Activated gamma-delta T cell treated with Interleukin-2 at 50 U/mL for 16 hours (primary cell): ENCODE measurements around the gene S1PR4.
A peak's percentile ranks its signal among the peaks of the same experiment; 100 is the strongest.

Source experiments
- DNase-seq: peaks from one replicate; pipeline ENCODE4 v3.0.0-alpha.2; 2020

The S1PR4 gene, protein sequence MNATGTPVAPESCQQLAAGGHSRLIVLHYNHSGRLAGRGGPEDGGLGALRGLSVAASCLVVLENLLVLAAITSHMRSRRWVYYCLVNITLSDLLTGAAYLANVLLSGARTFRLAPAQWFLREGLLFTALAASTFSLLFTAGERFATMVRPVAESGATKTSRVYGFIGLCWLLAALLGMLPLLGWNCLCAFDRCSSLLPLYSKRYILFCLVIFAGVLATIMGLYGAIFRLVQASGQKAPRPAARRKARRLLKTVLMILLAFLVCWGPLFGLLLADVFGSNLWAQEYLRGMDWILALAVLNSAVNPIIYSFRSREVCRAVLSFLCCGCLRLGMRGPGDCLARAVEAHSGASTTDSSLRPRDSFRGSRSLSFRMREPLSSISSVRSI

DNA sequence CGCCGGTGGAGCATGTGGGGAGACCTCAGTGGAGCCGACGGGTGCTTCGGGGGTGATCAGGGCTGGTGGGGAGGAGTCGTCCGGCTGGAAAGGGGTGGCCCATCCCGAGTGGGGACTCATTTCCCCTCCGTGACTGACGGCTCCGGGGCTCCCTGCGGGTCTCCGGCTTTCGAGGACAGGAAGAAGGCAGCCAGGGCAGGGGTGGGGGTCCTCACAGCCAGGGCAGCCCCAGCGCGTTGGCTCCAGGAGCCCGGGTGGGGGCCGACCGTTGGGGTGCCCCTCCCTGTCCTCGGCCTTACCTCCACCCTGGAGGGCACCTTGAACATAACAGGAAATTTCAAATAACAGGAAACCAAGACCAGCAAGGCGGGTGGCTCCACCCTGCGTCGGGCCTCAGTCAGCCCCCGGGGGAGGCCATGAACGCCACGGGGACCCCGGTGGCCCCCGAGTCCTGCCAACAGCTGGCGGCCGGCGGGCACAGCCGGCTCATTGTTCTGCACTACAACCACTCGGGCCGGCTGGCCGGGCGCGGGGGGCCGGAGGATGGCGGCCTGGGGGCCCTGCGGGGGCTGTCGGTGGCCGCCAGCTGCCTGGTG, at the start of gene S1PR4:
TSS of gene S1PR4 (plus strand) at position 393 of the 596 bp plus-strand sequence. CDS start at position 417, 24 bp downstream.
- peak; percentile 81 for DNase-seq

DNA sequence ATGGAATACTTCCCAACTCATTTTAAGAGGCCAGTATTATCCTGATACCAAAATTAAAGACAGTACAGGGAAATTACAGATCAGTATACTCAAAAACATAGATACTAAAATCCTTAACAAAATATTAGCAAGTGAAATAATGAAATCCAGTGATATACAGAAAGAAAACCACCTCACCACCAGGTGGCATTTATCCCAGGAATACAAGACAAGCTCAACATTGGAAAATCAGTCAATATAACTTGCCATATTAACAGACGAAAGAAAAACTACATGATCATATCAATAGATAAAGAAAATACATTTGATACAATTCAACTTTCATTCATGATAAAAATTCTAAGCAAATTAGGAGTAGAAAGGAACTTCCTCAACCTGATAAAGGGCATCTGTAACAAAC, 49.5 kb upstream of the S1PR4 start:
- DNase-seq: no peak

DNA sequence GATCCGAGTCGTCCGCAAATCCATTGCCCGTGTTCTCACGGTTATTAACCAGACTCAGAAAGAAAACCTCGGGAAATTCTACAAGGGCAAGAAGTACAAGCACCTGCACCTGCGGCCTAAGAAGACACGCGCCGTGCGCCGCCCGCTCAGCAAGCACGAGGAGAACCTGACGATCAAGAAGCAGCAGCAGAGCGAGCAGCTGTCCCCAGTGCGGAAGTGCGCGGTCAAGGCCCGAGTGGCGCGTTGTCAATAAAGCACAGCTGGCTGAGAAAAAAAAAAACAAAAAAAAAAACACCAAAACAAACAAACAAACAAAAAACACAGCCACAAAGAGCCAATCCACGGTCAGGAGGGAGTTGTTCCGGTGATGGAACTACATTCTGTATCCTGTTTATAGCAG, 47.4 kb upstream of the S1PR4 start:
- DNase-seq: no peak

DNA sequence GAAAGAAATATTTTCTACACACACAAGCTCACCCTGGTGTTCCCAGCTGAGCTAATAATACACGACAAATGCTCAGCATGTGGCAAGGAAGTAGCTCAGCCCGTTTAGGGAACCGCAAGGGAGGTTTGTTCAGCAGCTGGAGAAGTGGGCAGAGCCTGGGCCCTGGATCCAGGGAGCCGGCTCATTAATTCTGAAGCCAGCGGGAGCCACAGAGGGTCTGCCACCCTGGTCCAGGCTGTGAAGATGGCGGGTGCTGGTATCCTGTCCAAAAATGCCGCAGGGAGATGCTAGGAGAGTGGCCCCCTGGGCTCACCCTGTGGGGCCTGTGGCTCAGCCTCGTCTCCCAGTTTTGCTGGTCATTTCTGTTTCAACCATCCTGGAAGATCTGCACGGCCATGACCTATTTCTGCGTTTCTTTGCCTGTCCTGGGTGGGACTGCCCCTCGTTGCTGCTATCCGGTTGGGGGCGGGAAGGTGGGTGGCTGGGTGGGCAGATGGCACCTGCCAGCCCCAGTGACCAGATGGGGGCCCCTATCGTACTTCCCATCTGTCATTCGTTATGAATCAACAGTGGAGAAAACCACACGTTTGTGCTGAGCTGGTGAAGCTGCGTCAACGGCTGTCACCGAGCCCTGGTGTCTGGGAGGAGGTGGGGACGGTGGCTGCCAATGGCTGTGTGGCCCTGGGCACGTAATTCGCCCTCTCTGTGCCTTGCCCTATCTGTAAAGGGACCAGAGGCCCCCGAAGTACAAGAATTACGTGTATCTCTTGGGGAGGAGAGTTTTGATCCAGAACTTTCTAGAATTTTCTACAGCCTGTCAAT, 45.4 kb upstream of the S1PR4 start:
- DNase-seq: peak; percentile 70

DNA sequence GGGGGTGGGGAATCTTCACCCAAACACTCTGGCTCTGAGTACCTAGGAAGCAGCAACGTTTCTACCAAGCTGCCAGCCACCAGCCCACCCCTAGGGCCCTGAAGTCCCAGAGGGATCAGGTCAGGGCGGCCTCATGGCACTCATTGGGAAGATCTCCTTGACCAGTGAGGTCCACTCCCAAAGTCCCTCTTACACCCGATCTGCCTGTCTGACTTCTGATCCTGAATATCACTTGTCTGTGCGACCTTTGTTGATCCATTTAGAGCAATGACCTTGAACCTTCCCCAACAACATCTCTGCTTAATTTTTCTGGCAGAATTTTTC, 44.8 kb upstream of the S1PR4 start:
- DNase-seq: no peak

DNA sequence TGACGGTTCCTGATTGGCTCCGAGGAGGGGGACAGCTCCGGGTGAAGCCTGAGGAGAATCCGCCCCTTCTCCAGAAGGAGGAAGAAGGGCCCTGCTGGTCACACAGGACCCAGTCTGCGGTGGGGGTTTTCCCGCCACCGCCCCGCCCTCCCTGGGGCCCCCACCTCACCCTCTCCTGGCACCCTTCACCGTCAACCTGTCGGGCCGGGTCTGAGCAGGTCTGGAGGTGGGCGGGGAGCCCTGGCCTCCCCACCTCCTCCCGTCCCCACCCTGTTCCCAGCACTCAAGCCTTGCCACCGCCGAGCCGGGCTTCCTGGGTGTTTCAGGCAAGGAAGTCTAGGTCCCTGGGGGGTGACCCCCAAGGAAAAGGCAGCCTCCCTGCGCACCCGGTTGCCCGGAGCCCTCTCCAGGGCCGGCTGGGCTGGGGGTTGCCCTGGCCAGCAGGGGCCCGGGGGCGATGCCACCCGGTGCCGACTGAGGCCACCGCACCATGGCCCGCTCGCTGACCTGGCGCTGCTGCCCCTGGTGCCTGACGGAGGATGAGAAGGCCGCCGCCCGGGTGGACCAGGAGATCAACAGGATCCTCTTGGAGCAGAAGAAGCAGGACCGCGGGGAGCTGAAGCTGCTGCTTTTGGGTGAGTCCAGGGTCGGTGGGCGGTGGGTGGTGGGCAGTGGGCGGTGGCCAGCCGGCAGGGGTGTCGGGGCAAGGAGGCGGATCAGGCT, 42.4 kb upstream of the S1PR4 start, which contains the start of gene GNA15:
TSS of gene GNA15 (plus strand) at position 73 of the 723 bp plus-strand sequence. CDS start at position 491, 418 bp downstream.
- no peak for DNase-seq

DNA sequence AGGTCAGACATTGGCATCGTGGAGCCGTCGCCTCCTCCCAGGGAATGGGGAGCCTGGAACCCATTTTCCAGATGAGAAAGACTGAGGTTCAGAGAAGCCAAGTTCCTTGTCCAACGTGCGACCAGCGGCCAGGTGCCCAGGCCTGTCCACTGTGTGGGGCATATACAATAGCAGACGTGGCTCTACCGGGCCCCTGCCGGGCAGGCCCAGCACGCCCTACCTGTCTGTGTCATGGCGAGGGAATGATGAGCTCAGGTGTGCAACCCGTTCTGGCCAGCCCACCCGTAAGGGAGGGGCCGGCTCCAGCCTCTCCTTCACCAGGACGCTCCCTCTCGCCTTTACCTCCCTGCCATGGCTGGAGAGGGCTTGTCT, 41.9 kb upstream of the S1PR4 start:
- DNase-seq: no peak

DNA sequence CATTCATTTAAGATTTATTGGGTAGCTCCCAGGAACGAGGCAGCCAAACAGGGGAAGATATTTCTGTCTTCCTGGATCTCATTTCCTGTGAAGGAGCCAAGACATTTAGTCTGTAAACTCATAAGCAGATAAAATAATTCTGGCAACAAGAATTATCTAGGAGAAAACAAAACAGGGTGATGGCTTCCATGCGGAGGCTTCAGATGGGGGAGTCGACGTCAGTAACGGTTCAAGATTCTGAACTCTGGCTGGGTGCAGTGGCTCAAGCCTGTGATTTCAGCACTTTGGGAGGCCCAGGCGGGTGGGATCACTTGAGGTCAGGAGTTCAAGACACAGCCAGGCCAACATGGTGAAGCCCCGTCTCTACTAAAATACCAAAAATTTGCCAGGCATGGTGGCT, 41.5 kb upstream of the S1PR4 start:
- DNase-seq: no peak

DNA sequence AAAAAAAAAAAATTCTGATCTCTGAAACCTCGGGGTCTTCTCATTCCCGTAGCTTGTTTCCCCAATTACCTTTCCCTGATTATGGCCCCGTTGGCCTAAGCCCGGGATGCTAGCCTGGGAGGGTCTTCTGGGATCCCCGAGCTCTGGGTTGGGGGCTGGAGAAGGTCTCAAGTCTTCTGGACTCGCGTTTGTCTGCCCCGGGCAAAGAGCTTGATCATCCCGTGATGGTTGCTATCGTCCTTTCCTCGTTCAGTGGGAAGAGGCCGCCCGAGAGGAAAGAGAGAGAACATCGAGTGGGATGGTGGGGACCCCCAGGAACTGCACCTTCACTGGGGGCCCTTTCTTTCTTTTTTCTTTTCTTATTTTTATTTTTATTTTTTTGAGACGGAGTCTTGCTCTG, 40.3 kb upstream of the S1PR4 start:
- no peak for DNase-seq

DNA sequence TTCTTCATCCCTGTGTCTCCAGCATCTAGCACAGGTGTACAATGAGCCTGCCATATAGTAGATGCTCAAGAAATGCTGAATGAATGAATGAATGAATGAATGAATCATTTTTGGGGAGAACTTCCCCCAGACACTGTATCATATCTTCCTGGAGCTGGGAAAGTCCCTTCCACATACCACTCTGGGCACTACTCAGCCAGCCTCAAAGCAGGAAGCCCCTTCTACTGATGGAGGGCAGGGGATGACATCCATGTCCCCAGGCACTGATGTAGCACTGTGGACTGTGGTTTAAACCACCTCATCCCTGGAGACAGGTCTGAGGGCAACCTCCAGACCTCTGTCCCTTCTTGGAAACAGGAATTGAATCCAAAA, 37.9 kb upstream of the S1PR4 start:
- no peak for DNase-seq

DNA sequence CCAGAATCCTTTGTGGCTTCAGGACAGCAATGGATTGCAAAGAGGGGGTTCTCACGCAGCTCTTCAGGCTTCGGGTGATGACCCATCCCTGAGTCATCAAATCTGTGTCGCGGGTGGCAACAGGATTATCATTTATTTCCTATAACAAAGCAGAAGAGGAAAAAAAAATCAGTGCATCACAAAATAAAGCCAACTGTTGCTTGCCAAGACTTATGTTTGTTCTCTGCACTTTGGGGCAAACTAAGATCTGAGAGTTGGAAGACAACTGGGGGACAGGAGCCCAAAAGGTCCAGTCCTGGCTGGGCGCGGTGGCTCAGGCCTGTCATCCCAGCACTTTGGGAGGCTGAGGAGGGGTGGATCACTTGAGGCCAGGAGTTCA, 36.3 kb upstream of the S1PR4 start:
- DNase-seq: no peak

DNA sequence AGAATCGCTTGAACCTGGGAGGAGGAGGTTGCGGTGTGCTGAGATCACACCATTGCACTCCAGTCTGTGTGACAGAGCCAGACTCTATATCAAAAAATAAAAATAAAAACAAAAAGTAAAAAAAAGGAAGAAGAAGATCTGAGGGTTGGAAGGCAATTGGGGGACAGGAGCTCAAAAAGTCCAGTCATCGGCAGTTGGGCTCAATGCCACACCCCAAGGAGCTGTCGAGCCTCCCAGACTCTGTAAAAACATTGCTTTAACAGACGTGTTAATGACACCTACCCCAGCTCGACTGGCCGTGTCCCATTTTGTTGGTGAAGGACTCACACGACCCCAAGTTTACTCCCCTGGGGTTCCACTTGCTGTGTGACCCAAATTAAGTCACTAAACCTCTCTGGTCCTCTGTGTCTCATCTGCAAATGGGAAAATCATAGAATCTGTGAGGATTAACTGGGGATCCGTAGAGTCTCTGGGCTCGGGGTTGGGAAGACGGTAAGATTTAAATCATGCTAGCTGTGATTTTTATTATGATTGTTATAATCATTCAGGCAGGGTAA, 35.7 kb upstream of the S1PR4 start:
- no peak for DNase-seq

DNA sequence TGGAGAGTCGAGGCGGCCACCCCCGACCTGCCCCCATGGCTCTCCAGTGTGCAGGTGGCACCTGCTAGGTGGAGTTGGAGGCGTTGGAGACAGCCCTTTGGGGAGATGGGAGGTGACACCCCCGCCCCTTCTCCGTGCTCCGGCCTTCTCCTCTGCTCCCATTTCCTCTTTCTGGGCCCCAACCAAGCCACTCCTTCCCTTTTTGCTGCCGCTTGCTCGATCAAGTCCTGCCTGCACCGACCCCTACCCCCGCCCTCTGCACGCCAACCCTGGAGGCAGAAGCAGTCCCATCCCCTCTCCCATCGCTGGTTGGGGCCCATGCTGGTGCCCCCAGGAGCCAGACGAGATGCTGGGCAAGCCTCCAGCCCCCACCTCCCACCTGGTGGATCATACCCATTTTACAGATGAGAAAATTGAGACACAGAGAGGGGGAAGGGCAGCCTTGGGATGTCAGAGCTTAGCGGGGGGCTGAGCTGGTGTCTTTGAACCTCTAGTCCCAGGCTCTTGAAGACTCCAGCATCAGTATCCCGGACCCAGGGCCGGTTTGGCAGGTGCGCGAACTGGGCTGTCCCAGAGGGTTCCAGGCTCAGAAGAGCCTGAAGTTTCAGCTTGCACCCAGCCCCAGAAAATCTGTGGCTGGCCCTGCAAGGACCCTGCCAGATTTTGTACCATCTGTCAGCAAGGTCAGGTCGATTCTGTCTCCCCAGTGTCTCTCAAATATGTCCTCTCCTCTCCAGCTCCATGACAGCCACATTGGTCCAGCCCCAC, 32.5 kb upstream of the S1PR4 start:
- no peak for DNase-seq

DNA sequence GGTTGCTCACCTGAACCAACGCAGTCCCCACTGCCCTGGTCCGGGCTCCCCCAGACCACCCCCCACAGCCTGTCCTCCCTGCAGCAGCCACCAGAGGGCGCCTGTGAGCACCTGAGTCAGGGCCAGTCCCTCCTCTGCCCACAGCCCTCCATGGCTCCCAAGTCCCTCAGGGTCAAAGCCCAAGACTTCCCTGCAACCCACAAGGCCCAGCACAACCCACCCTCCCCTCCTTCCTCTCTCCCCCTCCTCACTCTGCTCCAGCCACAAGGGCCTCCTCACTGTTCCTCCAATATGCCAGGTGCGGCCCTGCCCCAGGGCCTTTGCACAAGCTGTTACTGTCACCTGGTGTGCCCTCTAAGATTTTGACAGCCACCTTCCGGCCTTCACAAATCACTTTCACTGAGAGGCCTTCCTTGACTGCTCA, 31.9 kb upstream of the S1PR4 start:
- DNase-seq: peak; percentile 69

DNA sequence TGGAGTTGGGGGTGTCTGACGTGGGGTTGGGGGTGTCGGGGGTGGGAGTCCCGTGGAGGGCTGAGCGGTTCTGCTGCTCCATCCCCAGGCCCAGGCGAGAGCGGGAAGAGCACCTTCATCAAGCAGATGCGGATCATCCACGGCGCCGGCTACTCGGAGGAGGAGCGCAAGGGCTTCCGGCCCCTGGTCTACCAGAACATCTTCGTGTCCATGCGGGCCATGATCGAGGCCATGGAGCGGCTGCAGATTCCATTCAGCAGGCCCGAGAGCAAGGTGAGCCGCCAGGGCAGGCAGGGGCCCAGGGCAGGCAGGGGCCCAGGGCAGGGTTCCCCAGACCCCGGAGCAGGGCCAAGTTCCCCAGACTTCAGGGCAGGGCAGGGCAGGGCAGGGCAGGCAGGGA, 30.1 kb upstream of the S1PR4 start:
- no peak for DNase-seq

DNA sequence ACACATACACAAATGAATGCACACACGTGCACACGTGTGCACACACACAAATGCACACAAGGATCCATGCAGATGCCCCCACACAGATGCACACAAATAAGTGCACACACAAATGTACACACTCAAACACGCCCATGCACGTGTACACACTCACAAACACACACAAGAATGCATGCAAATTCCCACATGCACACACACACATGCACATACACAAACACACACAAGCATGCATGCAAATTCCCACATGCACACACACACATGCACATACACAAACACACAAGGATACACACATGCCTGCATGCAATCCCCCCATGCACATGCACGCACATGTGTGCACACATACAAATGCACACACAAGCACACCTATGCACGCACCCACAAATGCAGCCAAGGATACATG, 29.5 kb upstream of the S1PR4 start:
- DNase-seq: no peak

DNA sequence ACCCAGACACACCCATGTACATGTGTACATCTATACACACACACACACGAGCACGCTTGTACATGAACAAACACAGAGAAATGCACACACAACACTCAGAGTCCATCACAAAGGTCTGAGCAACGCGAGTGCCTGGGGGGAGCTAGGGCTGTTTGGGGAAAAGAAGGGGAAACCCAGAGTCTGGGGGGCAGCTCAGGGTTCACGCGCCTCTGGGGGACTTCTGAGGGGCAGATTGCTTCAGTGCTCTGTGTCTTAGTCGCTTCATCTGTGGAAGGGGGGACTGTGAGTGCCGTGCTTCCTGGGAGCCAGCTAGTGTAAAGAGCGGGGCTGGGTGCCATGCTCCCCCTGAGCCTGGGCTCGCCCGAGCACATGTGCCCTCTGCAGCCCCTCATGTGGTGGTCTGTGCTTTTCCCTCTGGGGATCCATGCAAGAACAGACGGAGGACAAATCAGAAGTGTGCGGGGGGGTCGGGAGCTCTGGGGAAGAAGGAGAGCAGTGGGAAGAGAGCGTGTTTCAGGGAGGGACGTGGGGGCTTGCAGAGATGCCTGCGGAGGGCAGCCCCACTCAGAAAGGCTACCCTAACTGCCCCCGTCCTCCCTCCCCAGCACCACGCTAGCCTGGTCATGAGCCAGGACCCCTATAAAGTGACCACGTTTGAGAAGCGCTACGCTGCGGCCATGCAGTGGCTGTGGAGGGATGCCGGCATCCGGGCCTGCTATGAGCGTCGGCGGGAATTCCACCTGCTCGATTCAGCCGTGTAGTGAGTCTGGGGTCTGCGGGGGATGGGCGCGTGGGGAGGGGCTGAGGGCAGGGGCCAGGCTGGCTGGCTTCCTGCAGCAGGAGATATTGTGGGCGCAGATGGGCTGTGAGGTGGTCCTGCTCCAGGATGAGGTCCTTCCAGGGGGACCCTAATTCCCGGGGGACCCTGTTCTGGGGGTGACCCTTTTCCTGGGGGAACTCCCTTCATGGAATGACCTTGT, 28.8 kb upstream of the S1PR4 start:
- DNase-seq: no peak

DNA sequence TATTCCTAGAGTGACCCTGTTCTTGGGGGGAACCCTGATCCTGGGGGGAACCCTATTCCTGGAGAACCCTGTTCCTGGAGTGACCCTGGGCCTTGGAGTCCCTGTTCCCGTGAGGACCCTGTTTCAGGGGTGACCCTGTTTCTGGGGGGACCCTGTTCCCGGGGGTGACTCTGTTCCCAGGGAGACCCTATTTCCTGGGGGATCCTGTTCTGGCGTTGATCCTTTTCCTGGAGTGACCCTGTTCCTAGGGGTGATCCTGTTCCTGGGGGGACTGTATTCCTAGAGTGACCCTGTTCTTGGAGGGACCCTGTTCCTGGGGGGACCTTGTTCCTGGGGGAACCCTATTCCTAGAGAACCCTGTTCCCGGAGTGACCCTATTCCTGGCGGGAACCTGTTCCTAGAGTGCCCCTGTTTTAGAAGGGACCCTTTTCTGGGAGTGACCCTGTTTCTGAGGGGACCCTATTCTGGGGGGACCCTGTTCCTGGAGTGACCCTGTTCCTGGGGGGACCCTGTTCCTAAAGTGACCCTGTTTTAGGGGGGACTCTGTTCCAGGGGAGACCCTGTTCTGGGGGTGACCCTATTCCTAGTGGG, 27.7 kb upstream of the S1PR4 start:
- no peak for DNase-seq

DNA sequence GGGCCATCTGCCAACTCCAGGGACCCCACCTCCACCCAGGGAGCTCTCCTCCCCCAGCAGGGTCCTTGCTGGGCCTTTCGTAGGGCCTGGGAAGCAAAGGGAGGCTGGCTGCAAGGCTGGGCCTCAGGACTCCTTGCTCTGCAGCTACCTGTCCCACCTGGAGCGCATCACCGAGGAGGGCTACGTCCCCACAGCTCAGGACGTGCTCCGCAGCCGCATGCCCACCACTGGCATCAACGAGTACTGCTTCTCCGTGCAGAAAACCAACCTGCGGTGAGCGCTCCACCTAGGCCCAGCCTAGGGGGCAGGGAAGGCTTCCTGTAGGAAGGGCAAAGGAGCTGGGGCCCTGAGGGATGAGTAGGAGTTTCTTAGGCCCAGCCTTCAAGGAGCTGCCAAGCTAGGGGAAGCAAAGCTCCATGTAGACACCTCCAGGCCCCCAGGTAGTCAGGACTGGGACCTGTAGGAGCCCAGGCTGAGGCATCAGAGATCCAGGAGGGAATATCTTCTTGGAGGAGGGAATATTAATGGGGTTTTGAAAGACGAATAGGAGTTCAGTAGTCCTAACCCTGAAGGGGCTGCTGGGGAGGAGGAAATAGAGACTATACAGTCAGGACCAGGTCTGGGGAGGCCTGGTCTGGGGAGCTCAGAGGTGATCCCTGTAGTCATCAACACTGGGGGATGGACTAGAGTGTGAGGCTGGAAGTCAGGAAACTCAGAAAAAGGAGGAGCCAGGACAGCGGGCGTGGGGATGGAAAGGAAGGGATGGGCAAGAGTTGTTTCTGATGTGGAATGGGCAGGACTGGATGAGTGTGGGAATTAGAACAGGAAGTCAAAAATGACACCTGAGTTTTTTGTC, 26.8 kb upstream of the S1PR4 start:
- no peak for DNase-seq

DNA sequence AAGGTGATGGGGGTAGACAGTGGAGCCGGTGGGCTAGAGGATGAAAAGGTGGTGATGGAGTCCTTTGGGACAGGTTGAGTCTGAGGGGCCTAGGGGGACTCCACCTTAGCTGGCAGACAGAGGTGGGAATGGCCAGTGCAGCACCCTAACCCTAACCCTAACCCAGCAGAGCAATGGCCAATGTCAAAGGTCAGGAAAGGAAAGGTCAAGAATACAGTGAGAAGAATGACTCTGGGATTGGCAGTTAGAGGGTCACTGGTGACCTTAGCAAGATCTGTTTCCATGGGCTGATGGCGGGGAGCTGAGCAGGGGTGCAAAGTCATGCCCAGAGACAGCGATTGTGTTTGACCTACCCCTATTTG, 26.2 kb upstream of the S1PR4 start:
- no peak for DNase-seq
